ENCODE results near the gene ARHGAP18. TPM values are rescaled to one million over a fixed set of nuclear protein-coding genes. Genes with fewer than 3 reads are reported as not detected.

Gene ARHGAP18
- total RNA-seq, 1 donor from 2014 or later, result 27.6 TPM

DNA sequence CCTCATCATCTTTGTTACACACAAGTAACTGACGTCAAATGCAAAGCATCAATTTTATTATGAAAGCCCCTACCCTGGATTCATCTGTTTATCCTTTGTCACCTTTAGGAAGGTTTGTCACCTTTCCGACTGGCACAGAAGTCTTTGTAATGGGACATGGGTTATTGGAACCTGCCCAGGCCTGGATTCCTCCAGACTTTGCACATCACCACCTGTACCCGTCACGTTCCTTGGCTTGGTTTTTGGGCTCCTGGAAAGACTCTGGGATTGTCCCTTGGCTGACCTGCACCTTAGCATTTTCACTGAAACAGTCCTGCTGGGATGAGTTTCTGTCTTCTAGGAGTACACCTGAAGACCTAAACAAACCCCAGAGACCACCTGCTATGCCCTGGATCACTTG, 15.4 kb upstream of the ARHGAP18 start:
- DNase-seq (ENCODE audit: low read depth in 2 of 2), result no peak

DNA sequence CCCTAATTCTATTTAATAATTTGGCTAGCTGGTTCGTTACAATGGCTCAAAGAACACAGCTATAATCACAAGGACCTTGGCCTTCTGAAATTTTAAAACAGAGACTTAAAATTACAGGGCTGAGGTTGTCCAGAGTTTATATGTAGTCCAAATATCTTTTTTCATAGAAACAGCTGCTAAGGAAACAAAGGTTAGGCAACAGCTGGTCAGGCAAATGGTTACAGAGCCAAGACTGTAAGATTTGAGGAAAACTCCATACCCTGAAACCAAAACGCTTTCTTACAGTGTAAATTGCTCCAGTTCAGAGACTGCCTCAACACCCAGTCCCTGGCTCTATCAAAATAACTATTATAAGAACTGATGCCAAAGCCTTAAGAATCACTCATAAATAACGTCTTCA, 9.7 kb upstream of the ARHGAP18 start:
- DNase-seq (ENCODE audit: low read depth in 2 of 2), result no peak

DNA sequence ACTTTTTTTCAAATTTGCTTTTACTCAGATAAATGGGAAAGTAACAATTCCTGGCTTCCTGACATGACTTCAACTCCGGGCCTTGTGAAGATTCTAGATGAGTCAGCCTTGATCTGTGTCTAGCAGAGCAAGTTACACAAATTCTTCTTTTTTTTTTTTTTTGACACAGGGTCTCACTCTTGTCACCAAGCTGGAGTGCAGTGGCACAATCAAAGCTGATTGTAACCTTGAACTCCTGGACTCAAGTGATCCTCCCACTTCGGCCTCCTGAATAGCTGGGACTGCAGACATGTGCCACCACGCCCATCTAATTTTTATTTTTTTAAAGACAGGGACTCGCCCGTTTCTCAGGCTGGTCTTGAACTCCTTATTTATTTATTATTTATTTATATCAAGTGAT, 7.3 kb upstream of the ARHGAP18 start:
- peak in 1 of 2 donors; percentile 74 for DNase-seq (ENCODE audit: low read depth in 2 of 2)

- DNase-seq (ENCODE audit: low read depth in 2 of 2), result peak in 1 of 2 donors; percentile 84
Observed at GRCh38 chr6:129713806-129714333, 3.9 kb upstream of the ARHGAP18 start.

- DNase-seq (ENCODE audit: low read depth in 2 of 2), result no peak
Observed at GRCh38 chr6:129711271-129711631, 1.3 kb upstream of the ARHGAP18 start.

DNA sequence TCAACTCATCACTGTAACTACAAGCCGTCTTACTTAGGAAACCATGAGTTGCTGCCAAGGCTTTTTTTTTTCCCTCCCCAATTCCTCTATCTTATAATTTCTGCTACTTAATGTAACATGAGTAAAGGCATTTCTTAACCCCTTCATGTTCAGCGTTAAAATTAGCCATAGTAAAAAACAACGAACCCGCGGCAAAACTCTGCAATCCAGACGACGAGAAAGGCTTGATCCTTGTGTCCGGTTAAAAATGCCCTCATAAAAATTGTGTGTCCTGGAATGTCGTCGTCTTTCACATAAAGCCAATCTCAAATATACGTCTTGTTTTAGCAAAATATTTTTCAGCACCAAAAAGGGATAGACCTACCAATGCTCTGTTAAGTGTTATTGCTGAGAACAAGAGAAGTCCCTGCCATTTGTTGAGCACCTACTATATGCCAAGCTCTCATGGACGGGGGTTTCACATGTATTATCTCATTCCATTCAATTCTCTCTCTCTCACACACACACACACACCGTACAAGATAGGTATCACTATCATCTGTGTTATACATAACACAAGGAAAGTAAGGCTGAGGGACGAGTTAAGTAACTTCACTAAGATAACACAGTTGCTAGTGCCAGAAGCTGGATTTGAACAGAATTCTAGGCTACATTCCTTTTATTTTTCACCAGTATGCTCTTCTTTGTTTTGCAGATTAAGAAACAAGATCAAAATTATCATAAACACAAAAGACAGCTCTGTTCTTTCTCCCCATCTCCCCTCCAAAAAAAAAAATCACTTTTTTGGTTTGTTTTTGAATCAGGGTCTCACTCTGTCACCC, 683 bp upstream of the ARHGAP18 start:
- DNase-seq (ENCODE audit: low read depth in 2 of 2), result no peak

- peak; percentile 27 to 46 for DNase-seq (ENCODE audit: low read depth in 2 of 2)
Observed at GRCh38 chr6:129709196-129709768, 695 bp downstream of the ARHGAP18 start.

GRCh38 chr6:129708496-129709195, 1.3 kb downstream of the ARHGAP18 start:
- DNase-seq (ENCODE audit: low read depth in 2 of 2), result no peak

DNA sequence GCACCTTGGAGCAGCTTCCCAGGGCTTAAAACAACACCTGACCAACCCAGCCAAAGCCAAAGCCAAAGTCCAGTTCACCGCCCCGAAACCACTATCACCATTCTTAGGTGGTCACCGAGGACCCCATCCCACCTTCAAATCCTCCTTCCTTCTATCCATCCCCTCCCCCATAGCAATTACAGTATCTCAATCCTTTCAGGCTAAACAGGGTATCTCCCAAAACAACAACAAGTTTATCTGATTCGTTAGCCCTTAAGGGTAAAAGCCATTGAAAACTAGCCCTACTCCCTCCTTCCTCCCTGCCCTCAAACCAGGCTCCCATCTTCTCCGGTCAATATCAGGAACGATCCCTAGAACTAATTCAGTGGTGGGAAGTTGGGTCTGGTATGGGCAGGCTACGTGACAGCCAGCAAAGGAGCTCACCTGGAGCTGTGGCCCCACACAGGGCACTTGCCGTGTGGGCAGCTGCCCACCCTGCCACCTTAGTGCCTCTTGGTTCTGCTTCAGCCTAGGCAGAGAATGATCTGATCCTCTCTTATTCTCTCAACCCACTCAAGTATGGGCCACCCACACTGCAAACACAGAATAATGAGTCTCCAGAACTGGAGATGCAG, 2.0 kb downstream of the ARHGAP18 start:
- DNase-seq (ENCODE audit: low read depth in 2 of 2), result no peak

DNA sequence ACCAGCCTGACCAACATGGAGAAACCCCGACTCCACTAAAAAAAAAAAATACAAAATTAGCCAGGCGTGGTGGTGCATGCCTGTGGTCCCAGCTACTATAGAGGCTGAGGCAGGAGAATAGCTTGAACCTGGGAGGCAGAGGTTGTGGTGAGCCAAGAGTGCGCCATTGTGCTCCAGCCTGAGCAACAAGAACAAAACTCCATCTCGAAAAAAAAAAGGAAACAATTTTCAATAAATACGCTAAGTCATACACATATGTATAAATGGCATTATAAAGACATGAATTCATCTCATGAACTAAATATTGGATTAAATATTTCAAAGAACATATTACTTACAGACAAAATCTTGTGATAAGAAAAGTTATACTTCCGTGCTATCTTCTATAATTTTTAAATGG, 2.9 kb downstream of the ARHGAP18 start:
- DNase-seq (ENCODE audit: low read depth in 2 of 2), result no peak

- DNase-seq (ENCODE audit: low read depth in 2 of 2), result no peak
Observed at GRCh38 chr6:129705212-129705611, 4.8 kb downstream of the ARHGAP18 start.

DNA sequence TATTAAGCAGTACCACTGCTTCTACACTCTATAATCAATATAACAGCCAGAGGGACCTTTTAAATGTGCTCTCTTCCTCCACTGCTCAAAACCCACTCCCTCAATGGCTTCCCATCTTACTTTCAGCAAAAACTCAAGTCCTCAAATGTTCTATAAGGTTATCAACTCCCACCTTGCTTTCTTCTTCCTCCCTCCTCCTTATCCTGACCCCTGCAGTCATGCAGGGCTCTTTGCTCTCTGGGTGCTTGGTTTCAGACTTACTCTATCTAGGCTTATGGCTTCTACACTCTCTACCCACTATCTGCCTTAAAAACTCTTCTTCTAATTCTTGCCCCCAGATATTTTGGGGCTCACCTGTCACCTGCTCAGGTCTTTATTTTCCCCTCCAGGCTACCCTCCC, 5.3 kb downstream of the ARHGAP18 start:
- DNase-seq (ENCODE audit: low read depth in 2 of 2), result no peak

DNA sequence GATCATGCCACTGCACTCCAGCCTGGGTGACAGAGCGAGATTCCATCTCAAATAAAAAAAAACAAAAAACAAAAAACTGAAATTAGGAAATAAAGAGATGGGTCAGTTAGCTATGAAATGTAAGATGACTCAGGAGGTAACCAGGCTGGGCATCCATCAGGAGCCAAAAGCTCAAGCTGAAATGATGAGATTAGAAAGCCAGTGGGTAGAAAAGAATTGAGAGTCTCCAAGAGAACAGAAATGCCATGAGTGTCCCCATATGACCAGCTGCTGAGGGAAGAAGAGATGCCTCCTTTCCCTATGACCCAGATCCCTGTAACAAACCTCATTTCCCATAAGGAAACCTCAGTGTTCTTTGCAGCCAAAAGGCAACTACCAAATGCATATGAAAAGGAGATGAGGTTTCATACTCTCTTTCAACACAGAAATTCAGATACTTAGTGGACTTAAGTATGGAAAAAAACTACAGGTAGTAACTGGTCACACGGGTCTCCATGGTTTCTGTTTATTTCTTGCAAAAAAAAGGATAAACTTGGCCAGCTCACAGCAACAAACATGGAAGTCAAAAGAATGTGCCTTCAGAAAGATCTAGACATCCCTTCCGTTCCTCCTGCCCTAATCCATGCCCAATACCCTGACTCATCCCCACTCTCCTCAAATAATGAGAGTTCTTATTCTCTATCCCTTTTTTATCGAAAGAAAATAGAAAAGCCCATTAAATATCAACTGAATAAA, 8.1 kb downstream of the ARHGAP18 start:
- peak; percentile 39 to 67 for DNase-seq (ENCODE audit: low read depth in 2 of 2)

- no peak for DNase-seq (ENCODE audit: low read depth in 2 of 2)
Observed at GRCh38 chr6:129700666-129701065, 9.3 kb downstream of the ARHGAP18 start.

GRCh38 chr6:129699659-129700058, 10.3 kb downstream of the ARHGAP18 start:
- no peak for DNase-seq (ENCODE audit: low read depth in 2 of 2)

DNA sequence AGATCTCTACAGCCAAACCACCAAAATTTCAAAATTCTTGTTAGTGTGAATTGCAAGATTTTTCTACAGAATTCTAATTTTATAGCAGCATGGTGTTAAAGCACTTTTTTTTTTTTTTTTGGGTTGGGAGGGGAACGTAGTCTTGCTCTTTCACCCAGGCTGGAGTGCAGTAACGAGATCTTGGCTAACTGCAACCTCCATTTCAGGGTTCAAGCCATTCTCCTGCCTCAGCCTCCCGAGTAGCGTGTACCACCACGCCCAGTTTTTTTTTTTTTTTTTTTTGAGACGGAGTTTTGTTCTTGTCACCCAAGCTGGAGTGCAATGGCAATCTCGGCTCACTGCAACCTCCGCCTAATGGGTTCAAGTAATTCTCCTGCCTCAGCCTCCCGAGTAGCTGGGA, 11.5 kb downstream of the ARHGAP18 start:
- no peak for DNase-seq (ENCODE audit: low read depth in 2 of 2)

- DNase-seq (ENCODE audit: low read depth in 2 of 2), result no peak
Observed at GRCh38 chr6:129697788-129698187, 12.2 kb downstream of the ARHGAP18 start.

DNA sequence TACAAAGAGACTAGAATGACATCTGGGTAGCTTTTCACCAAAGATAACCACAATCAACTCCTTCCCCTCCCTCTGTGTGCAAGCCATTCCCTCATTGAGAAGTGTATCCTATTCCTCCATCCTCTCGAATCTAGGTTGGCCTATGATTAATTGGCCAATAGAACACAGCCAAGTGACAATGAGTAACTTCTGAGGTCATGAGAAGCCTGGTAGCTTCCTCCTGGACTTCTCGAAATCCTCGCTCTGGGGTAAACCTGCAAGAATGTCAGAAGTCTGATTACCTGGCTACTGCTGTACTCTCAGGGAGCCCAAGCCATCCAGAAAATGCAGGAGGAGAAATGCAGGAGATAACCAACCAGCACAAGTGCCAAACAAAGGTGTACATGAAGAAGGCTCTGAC, 13.1 kb downstream of the ARHGAP18 start:
- no peak for DNase-seq (ENCODE audit: low read depth in 2 of 2)

- DNase-seq (ENCODE audit: low read depth in 2 of 2), result no peak
Observed at GRCh38 chr6:129696028-129696418, 14.0 kb downstream of the ARHGAP18 start.

- peak in 1 of 2 donors; percentile 25 for DNase-seq (ENCODE audit: low read depth in 2 of 2)
Observed at GRCh38 chr6:129695373-129696027, 14.5 kb downstream of the ARHGAP18 start.

GRCh38 chr6:129694036-129694435, 15.9 kb downstream of the ARHGAP18 start:
- DNase-seq (ENCODE audit: low read depth in 2 of 2), result no peak
